ENCODE data around the gene GOLGA8K.
"Not testable (repeated sequence)": the region's sequence is repeated elsewhere in the genome, so short reads cannot be mapped to it uniquely, and the experiment has no call there.

Gene GOLGA8K, protein sequence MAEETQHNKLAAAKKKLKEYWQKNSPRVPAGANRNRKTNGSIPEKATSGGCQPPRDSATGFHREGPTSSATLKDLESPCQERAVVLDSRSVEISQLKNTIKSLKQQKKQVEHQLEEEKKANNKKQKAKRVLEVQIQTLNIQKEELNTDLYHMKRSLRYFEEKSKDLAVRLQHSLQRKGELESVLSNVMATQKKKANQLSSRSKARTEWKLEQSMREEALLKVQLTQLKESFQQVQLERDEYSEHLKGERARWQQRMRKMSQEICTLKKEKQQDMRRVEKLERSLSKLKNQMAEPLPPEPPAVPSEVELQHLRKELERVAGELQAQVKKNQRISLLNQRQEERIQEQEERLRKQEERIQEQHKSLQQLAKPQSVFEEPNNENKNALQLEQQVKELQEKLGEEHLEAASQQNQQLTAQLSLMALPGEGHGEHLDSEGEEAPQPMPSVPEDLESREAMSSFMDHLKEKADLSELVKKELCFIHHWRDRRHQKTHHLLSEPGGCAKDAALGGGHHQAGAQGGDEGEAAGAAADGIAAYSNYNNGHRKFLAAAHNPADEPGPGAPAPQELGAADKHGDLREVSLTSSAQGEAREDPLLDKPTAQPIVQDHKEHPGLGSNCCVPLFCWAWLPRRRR

DNA sequence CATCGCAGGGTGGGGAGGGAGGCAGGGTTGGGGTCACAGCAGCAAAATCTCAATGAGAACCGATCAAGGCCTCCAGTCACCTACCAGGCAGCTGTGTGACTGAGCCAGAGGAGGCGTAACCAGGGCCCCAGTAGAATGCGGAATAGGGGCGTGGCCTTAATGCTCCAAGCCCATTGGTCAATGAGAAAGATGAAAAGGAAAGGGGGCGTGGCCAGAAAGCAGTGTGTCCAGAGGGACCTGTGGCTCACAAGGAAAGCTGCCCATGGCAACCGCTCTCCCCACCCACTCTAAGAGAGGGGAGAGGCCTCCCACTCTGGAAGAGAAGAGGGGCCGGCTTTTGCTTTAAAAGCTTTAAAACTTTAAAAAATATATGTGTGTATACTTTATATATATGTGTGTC, at the start of gene GOLGA8K:
Gene GOLGA8K, minus strand, starts transcription at position 101 of the 400 bp plus-strand sequence. Its CDS starts 98 bp downstream, at position 3.
- not testable (repeated sequence) for ATAC-seq

DNA sequence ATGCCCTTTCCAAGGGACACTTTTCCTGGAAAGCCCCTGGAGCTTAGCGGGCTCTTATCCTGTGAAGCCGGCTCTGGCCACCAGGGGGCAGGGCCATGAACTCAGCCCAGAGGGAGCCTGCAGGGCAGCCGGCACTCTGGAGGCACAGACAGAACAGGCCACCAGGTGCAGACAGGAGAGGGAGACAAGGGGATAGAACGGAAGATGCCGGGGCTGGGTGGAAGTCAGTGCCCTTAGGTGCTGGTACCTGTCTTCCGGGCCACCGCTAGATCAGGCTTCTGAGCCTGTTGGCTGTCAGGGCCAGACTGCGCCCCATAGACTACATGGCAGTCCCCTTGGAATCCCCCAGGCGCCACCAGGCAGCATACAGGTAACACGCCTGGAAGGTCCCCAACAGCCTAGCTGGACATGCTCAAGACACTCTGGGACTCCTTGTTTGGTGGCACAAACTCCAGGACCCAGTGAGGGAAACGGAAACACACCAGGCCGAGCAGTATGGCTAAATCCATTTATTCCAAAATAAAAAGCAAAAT, 37.4 kb upstream of the GOLGA8K start:
- peak; percentile 60; the same call in 1 of the 3 replicates for ATAC-seq

DNA sequence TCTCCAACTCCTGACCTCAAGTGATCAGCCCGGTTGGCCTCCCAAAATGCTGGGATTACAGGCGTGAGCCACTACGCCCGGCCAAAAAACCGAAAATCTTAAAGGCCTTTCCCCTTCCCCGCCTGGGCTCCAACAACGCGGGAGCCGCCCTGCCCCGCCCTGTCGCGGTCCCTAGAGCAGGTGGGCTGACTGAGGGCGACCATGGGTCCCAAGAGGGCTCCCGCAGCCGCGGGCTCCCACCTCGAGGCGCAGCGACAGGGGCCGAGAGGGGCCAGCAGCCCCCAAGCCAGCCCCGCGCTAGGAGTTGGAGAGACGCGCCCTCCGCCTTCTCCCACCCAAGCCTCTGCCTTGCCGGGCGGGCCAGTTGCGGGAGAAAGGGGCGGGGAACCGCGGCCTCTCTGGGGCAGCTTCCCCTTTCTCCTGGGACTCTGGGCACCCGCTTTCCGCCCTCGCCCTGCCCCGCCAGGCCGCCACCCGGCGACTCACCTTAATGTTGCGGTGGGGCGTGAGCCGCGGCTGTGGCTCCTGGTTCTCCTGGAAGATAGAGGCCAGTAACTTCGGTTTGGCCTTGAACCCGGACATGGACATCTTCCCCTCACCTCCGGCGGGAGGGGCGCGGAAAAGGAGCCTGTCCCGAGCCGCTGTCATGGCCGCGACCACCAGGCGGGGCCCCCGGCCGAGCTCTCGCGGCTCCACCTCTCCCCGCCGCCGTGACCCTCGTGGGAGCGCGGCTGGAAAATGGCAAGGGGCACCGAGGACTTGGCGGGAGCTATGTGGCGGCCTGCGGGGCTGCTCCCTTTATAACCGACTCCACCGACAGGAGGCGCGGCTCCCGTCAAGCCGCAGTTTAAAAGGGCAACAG, 31.2 kb upstream of the GOLGA8K start:
- peak; percentile 94 for ATAC-seq

DNA sequence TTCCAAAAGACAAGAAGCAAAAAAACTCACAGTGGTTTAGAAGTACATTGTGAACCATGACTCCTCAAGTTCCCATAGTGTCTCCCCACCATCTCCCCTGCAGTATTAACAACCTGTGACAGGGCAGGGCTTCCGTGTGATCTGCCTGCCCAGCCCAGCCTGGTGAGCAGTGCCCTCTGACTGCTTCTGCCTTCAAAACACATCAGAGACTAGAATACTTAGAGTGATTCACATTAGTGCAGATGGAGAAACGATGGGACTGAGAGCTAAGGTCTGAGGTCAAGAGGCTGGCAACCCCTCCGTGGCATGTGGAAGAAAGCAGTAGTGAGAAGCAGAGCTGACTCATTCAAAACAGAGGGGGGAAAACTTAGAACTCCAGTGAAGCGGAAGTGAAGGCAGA, 24.5 kb upstream of the GOLGA8K start:
- ATAC-seq = 0 out of 3 replicates have a peak, but pooled peaks have one; percentile 21

DNA sequence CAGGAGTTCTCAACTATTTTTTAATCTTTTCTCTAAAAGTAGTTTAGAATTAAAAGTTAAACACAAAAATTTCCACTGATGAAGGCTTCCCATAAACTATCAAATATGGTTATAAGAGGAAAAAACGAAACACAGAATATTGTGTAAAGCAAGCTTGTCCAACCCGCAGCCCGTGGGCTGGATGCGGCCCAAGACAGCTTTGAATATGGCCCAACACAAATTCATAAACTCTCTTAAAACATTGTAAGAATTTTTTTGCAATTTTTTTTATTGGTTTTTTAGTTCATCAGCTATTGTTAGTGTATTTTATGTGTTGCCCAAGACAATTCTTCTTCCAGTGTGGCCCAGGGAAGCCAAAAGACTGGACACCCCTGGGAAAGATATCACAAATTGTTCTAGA, 23.4 kb upstream of the GOLGA8K start:
- not testable (repeated sequence) for ATAC-seq

DNA sequence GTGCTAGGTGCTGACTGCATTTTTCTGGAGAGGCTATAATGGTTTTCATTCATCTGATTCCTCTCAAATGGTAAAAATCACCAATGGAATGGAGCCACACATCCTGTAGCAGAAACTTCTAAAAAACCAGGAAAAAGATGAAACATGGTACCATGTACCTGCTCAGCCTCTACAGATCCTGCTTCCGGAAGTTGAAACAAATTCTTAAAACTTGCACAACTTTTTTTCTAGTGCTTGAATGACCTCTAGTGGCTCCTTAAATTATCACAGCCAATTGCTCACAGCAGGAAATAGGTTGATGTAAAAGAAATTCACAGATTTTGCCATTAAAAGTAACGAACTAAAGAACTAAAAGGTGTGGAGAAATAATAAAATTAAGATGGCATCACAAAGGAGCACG, 4.8 kb upstream of the GOLGA8K start:
- not testable (repeated sequence) for ATAC-seq

DNA sequence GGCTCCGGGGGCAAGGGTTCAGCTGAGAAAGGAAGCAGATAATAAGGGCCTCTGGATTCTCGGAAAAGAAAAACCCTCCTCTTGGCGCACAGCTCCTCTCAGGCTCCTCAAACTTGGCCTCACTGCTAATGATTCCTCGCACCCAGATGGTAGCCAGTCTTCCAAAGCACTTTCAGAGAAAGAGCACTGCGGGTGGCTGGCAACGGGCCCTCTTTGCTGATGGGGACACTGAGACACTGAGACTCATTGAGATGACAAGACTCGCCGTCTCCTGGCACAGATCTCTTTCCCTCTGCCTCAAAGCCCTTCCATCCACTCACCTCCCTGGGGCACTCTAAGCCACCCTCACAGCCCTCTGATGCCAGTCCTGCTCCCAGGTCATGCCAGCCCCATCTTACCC, 6.6 kb downstream of the GOLGA8K start:
- ATAC-seq = not testable (repeated sequence)

DNA sequence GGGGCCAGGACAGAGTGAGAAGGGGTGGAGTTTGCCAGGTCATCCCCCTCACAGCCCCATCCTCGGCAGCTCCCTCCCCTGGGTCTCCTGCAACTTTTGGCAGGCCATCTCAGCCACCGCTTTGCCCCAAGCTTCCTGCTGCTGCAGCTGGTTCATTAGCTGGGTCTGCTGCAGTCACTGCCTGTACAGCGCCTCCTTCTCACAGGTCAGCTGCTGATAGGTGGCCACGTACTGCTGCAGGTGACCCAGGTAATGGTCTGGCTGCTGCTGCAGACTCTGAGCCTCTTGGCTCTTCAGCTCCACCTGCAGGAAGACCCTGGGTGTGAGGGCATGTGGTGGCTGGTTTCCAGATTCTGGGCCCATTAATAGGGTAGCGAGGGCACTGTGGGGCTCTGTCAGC, 8.3 kb downstream of the GOLGA8K start:
- ATAC-seq = not testable (repeated sequence)

DNA sequence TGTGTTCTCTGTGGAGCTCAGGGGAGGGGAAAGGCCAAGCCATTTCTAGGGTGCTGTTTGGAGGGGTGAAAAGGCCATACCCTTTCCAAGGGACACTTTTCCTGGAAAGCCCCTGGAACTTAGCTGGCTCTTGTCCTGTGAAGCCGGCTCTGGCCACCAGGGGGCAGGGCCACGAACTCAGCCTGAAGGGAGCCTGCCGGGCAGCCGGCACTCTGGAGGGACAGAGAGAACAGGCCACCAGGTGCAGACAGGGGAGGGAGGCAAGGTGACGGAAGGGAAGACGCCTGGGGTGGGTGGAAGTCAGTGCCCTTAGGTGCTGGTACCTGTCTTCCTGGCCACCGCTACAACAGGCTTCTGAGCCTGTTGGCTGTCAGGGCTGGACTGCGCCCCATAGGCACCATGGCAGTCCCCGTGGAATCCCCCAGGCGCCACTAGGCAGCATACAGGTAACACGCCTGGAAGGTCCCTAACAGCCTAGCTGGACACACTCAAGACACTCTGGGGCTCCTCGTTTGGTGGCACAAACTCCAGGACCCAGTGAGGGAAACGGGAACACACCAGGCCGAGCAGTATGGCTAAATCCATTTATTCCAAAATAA, 14.9 kb downstream of the GOLGA8K start:
- peak; percentile 32; the same call in 1 of the 3 replicates for ATAC-seq

DNA sequence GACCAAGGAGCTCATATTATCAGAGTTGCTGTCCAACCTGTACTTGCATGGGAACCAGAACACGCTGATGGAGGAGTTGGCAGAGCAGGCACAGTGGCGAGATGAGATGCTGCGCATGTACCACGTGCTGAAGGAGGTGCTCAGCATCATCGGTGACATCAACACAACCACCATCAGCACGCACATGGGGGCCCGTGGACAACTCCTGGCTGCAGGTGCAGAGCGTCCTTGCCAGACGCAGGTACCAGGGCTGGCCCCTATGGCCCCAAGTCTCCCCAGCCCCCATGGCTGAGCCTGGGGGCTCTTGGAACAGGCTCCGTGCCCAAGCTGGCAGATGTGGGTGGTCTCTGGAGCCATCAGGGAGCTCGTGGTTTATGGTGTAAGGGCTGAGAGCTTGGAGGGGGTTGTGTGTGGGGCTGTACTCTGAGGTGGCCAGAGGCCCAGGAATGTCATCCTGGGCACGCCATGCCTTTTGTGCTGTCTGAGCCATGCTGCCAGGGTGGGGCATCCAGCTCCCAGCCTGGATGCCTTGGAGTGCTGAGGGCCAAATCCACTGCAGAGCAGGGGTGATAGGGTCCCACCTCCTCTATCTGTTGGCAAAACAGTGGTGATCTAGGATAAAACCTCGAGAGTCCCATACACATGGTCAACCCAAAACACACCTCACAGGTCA, 17.1 kb downstream of the GOLGA8K start:
- ATAC-seq = not testable (repeated sequence)

DNA sequence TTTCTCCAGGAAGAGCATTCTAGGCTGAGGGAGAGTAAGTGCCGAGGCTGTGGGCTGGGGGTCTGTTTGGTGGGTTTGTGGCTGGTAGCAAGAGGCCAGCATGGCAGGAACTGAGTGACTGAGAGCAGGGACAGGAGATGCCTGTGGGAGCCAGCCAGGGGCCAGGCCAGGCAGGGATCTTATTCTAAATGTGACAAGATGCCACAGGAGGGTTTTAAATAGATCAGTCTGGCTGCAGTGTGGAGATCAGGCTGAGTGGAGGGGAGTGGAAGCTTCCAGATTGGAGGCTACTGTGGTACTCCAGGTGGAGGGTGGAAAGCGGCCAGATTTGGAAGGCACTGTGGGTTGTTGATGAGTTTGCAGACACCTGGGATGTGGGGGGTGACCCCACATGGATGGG, 28.9 kb downstream of the GOLGA8K start:
- not testable (repeated sequence) for ATAC-seq

DNA sequence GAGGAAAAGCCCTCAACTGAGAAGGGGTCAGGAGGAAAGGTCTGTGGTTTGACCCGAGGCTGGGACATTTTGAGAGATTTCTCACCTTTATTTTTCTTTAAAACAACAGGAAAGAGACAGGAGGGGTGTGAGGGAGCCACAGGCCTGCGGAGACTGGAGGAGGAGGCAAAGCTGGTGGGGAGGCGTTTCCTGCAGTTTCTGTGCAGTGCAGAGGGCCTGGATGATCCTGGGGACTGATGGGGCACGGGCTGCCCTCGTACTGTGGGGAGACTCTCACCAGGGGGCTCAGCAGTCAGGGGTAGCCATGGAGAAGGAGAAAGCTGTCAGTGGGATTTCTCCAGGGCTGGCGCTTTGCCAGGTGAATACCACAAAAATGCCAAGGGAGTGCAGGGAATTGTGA, 29.4 kb downstream of the GOLGA8K start:
- not testable (repeated sequence) for ATAC-seq

DNA sequence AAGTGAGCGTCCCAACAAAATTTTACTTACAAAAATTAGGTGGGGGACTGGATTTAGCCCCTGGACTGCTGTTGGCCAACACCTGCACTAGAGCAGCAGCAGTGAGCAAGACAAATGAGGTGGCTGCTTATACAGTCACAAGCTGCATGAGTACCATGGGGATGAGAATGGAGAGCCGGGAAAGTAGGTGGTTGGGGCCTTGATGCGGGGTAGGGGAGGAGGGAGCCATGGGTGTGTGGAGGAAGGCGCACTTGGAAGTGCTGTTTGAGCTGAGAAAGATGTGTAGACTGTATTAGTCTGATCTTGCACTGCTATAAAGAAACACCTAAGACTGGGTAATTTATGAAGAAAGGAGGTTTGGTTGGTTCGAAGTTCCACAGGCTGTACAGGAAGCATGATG, 31.0 kb downstream of the GOLGA8K start:
- not testable (repeated sequence) for ATAC-seq

DNA sequence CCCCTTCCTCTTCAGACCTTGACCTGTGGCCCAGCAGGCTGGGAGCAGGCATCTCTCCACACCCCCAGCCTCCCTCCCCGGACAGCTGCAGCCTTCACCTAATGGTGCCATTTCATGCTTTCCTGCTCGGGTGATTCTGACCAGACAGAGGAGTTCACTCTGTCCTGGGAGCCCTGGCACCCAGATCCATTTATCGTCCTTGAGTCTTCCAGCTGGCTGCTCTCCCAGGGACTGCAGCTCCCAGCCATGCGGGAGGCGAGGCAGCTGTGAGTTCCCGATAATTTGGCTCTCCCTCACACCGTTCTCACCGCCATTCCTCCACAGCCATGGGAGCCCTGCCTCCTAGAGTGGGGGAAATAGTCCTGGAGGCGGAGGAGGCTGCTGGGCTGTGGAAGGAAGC, 32.6 kb downstream of the GOLGA8K start:
- not testable (repeated sequence) for ATAC-seq

DNA sequence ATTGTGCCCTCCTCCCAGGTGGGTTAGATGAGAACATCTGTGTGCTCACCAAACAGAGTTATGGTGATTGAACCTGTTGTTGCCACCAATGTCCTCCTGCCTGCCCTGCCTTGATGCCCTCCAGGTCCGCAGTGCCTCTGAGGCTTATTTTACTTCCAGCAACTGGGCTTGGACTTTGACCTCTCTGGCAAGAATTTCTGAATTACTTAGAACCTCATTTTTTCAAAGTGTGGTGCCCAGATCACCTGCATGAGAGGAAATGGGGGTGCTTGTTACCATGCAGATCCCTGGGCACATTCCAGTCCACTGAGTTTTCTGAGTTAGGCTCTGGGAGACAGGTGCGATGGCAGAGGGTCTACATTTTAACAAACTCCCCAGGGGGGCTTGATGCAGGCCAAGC, 33.0 kb downstream of the GOLGA8K start:
- ATAC-seq = not testable (repeated sequence)

DNA sequence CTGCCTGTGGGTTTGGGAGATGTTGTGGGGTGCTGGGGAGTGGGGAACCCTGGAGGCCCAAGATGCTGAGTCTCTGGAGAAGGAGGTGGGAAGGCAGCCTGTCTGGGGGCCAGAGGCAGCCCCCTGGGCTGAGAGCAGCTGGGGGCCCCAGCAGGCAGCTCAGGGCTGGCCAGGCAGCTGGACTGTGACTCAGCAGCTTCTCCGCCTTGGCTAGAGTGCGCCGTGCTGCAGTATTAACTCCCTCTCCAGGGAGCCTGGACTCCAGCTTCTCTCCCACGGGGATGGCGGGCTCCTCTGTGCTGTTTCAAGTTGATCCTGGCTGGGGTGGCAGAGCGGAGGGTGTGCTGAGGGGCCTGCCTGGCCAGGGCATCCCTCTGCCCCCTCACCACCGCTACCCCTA, 36.6 kb downstream of the GOLGA8K start:
- ATAC-seq = peak; percentile 71

DNA sequence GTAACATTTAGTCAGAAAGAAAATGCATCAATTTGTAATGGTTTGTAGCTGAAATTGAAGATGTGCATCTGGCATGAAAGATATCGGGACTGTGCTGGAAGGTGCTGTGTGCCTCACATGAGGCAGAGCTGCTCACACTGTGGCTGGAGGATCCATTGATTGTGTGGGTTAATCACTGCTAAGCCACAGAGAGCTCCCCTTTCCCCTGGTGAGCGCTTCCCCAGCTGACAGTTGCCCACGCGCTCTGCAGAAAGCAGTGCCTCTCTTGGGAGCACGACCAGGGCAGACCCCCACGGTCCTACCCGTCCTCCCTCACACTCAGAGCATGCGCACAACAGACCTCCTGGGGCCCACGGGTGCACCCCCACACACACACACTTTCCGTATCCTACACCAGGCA, 37.1 kb downstream of the GOLGA8K start:
- not testable (repeated sequence) for ATAC-seq

DNA sequence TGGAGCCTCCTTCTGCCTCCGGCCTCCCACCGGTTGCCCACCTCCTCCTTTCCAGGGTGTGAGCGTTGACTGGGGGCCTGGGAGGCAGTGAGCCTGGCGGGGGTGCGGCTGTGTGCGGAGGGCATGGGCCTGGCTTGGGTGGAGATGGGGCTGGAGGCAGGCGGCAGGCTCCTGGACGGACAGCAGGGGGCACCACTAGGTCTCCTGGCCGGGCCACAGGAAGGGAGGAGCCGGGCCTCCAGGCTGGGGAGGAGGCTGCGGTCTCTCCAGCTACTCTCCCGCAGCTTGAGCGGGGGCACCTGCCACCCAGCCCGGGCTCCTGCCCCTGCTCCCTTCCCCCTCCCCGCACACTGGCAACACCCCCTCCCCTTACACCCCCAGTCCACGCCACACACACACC, 38.1 kb downstream of the GOLGA8K start:
- peak; percentile 49; the same call in 2 of the 3 replicates for ATAC-seq

DNA sequence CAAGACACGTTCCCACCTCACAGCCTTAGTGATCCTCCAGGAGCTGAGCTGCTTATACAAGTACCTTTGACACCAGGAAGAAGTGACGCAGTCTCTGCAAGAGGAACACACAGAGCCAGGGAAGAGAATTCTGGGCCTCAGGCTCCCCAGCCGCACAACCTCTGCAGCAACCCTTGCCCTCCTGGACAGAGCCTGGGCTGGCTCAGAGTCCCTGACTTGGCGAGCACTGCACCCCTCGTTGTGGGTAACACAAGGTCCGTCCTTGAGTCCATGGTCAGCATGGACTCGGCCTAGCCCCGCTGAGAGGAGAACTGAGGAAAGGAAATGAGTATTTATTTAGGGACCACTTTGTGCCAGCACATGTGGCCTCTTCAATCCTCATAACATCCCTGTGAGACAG, 39.6 kb downstream of the GOLGA8K start:
- ATAC-seq = not testable (repeated sequence)

DNA sequence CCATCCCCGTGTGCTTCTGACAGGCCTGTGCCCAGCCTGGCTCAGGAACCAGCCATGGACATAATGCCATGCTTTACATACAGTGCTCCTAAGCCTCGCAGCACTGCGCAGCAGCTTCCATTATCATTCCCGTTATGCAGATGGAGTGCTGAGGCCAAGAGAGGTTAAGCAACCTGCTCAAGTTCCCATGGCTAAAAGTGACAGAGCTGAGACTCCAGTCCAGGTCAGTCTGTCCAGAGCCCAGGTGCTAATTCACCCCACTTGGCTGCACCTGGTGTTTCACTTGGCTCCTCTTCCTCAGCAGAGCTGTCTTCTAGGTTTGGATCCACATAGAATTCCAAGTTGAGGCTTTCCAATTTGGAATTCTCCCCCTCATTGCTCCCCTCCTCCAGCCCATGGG, 41.4 kb downstream of the GOLGA8K start:
- not testable (repeated sequence) for ATAC-seq

DNA sequence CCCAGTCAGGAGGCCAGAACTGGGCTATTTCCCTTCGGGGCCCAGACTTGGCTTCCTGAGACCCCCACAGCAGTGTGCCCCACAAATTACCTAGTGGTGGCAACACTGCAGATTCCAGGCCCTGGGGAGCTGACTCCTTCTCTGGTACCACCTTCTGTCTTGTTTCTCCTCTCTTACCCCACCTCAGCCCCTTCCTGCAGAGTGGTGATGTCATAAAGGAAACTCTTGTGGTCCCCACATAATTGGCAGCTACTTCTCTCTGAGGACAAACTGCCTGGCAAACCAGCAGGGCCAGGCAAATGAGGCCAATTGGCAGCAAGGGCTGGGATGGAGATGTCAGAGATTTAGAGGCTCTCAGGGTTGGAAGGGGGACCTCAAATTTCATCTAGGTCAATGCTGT, 44.6 kb downstream of the GOLGA8K start:
- not testable (repeated sequence) for ATAC-seq

DNA sequence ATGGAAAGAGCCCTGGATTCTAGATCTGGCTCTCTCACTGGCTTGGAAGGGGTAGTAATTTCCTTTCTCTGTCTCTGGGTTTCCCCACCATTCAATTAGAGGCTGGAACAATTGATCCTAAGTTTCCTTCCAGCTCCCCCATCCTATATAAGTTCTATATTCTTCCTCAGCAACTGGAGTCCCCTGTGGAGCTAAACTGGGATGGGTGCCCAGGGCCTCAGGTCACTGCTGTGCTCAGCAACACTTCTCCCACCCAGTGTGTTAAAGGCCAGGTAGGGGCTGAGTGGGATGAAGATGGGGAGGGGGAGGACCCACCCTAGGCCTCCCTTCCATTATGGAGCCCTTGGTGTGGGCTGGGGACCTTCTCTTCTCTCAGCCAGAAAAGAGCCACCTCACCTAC, 46.2 kb downstream of the GOLGA8K start:
- ATAC-seq = not testable (repeated sequence)

Measured in SK-N-SH treated with all-trans-retinoic acid at 6 μM for 48 hours (cell line).